MG63 (cell line): ENCODE results near the gene SLC17A5. TPM values are rescaled to one million over a fixed set of nuclear protein-coding genes. Genes with fewer than 3 reads are reported as not detected.
"Not testable (repeated sequence)": the region's sequence is repeated elsewhere in the genome, so short reads cannot be mapped to it uniquely, and the experiment has no call there.

Experiments used
- DNase-seq: peaks from one replicate; pipeline ENCODE4 v3.0.0-alpha.2; 2020
- H3K27me3 ChIP-seq: fragments of 250-450 bp; sonication (Bioruptor Pico); 2 replicates; pipeline ENCODE4 v1.5.1; 2020; ENCODE audit warnings: mild to moderate bottlenecking, moderate library complexity
- H3K36me3 ChIP-seq: fragments of 250-450 bp; sonication (Bioruptor Pico); 2 replicates; pipeline ENCODE4 v1.5.1; 2020; ENCODE audit warnings: mild to moderate bottlenecking, moderate library complexity
- H3K4me3 ChIP-seq: fragments of 250-450 bp; sonication (Bioruptor Pico); 2 replicates; pipeline ENCODE4 v1.5.1; 2020; ENCODE audit warnings: mild to moderate bottlenecking, moderate library complexity
- H3K9me3 ChIP-seq: fragments of 250-450 bp; sonication (Bioruptor Pico); 2 replicates; pipeline ENCODE4 v1.5.1; 2020; ENCODE audit warnings: mild to moderate bottlenecking, moderate library complexity
- total RNA-seq: library from RNA; depleted of rRNA; stranded (reverse); fragments of >200 nt; shearing (Covaris generic); gene quantifications from 2 replicates; pipeline ENCODE4 v1.2.3, GENCODE V29; 2014; ENCODE audit warnings: low replicate concordance

Gene SLC17A5
- total RNA-seq, 1 experiment from 2014 or later, result 8.1 TPM

GRCh38 chr6:73642530-73642929, 11.3 kb downstream of the SLC17A5 start:
- Histone ChIP-seq H3K27me3 (no peaks in the 10 kb centered on the region), H3K36me3 (no peaks in the 10 kb centered on the region), H3K4me3 (no peak overlapping the region), H3K9me3 (no peaks in the 10 kb centered on the region)
- no peak for DNase-seq

- H3K27me3 ChIP-seq, result no peaks in the 10 kb centered on the region
- no peak for DNase-seq
- no peaks in the 10 kb centered on the region for H3K36me3 ChIP-seq
- no peaks in the 10 kb centered on the region for H3K9me3 ChIP-seq
- no peak overlapping the region for H3K4me3 ChIP-seq
Measured at GRCh38 chr6:73640179-73640750, 13.5 kb downstream of the SLC17A5 start.

- H3K4me3 ChIP-seq, result no peak overlapping the region
- DNase-seq, result no peak
- no peaks in the 10 kb centered on the region for H3K27me3 ChIP-seq
- no peaks in the 10 kb centered on the region for H3K36me3 ChIP-seq
- H3K9me3 ChIP-seq, result no peaks in the 10 kb centered on the region
Measured at GRCh38 chr6:73639040-73639439, 14.8 kb downstream of the SLC17A5 start.

- DNase-seq, result no peak
- Histone ChIP-seq H3K27me3 (no peaks in the 10 kb centered on the region), H3K36me3 (no peaks in the 10 kb centered on the region), H3K9me3 (no peaks in the 10 kb centered on the region), H3K4me3 (no peak overlapping the region)
Measured at GRCh38 chr6:73637404-73637803, 16.4 kb downstream of the SLC17A5 start.

GRCh38 chr6:73636048-73636447, 17.7 kb downstream of the SLC17A5 start:
- Histone ChIP-seq H3K9me3 (no peaks in the 10 kb centered on the region), H3K36me3 (no peaks in the 10 kb centered on the region), H3K27me3 (no peaks in the 10 kb centered on the region), H3K4me3 (no peak overlapping the region)
- DNase-seq, result no peak

GRCh38 chr6:73632346-73632745, 21.4 kb downstream of the SLC17A5 start:
- H3K4me3 ChIP-seq, result no peak overlapping the region
- no peak for DNase-seq
- no peaks in the 10 kb centered on the region for H3K27me3 ChIP-seq
- H3K36me3 ChIP-seq, result no peaks in the 10 kb centered on the region
- no peaks in the 10 kb centered on the region for H3K9me3 ChIP-seq

- H3K4me3 ChIP-seq, result no peak overlapping the region
- no peaks in the 10 kb centered on the region for H3K36me3 ChIP-seq
- DNase-seq, result no peak
- H3K27me3 ChIP-seq, result no peaks in the 10 kb centered on the region
- no peaks in the 10 kb centered on the region for H3K9me3 ChIP-seq
Measured at GRCh38 chr6:73631849-73632248, 21.9 kb downstream of the SLC17A5 start.

- Histone ChIP-seq H3K4me3 (no peak overlapping the region), H3K36me3 (no peaks in the 10 kb centered on the region), H3K9me3 (no peaks in the 10 kb centered on the region), H3K27me3 (no peaks in the 10 kb centered on the region)
- no peak for DNase-seq
Measured at GRCh38 chr6:73630401-73630800, 23.4 kb downstream of the SLC17A5 start.

- DNase-seq, result no peak
- Histone ChIP-seq H3K4me3 (no peak overlapping the region), H3K36me3 (no peaks in the 10 kb centered on the region; the same call in 1 of the 2 replicates), H3K27me3 (no peaks in the 10 kb centered on the region), H3K9me3 (no peaks in the 10 kb centered on the region)
Measured at GRCh38 chr6:73624896-73625295, 28.9 kb downstream of the SLC17A5 start.

GRCh38 chr6:73623480-73623879, 30.3 kb downstream of the SLC17A5 start:
- H3K36me3 ChIP-seq, DNase-seq, H3K27me3 ChIP-seq, H3K9me3 ChIP-seq, H3K4me3 ChIP-seq: not testable (repeated sequence)

GRCh38 chr6:73618082-73618481, 35.7 kb downstream of the SLC17A5 start:
- H3K9me3 ChIP-seq, H3K4me3 ChIP-seq, DNase-seq, H3K36me3 ChIP-seq, H3K27me3 ChIP-seq: not testable (repeated sequence)

GRCh38 chr6:73614802-73615201, 39.0 kb downstream of the SLC17A5 start:
- H3K27me3 ChIP-seq, result no peaks in the 10 kb centered on the region
- no peak overlapping the region for H3K4me3 ChIP-seq
- H3K36me3 ChIP-seq, result peaks cover 2% of the 10 kb centered on the region; the same call in 1 of the 2 replicates
- no peaks in the 10 kb centered on the region for H3K9me3 ChIP-seq
- no peak for DNase-seq

GRCh38 chr6:73613806-73614536, 39.8 kb downstream of the SLC17A5 start:
- DNase-seq, result no peak
- peaks cover 2% of the 10 kb centered on the region for H3K36me3 ChIP-seq
- no peaks in the 10 kb centered on the region for H3K9me3 ChIP-seq
- no peaks in the 10 kb centered on the region for H3K27me3 ChIP-seq
- no peak overlapping the region for H3K4me3 ChIP-seq

GRCh38 chr6:73612611-73613010, 41.2 kb downstream of the SLC17A5 start:
- Histone ChIP-seq H3K36me3 (peaks cover 2% of the 10 kb centered on the region), H3K9me3 (no peaks in the 10 kb centered on the region), H3K27me3 (no peaks in the 10 kb centered on the region), H3K4me3 (no peak overlapping the region)
- DNase-seq, result no peak

- H3K27me3 ChIP-seq, result no peaks in the 10 kb centered on the region
- DNase-seq, result no peak
- no peaks in the 10 kb centered on the region for H3K9me3 ChIP-seq
- peaks cover 2% of the 10 kb centered on the region for H3K36me3 ChIP-seq
- no peak overlapping the region for H3K4me3 ChIP-seq
Measured at GRCh38 chr6:73610444-73611275, 43.1 kb downstream of the SLC17A5 start.

- H3K9me3 ChIP-seq, result no peaks in the 10 kb centered on the region
- H3K4me3 ChIP-seq, result no peak overlapping the region
- no peaks in the 10 kb centered on the region for H3K27me3 ChIP-seq
- no peaks in the 10 kb centered on the region; the same call in none of the 2 replicates for H3K36me3 ChIP-seq
- DNase-seq, result no peak
Measured at GRCh38 chr6:73608761-73609160, 45.0 kb downstream of the SLC17A5 start.

GRCh38 chr6:73606428-73606827, 47.4 kb downstream of the SLC17A5 start:
- Histone ChIP-seq H3K36me3 (no peaks in the 10 kb centered on the region; the same call in 1 of the 2 replicates), H3K9me3 (no peaks in the 10 kb centered on the region), H3K4me3 (no peak overlapping the region), H3K27me3 (no peaks in the 10 kb centered on the region)
- DNase-seq, result no peak
